Ramos (cell line): Measurements from ENCODE around the gene PGM2L1.
"Not testable (repeated sequence)": the region's sequence is repeated elsewhere in the genome, so short reads cannot be mapped to it uniquely, and the experiment has no call there.

Source experiments
- in situ Hi-C: fragments of 300-500 bp; cut with MboI; formaldehyde crosslinking; loops from one replicate; pipeline ENCODE4 v1.14.3; 2022; ENCODE audit warnings: low sequenced_read_pairs; ENCODE audit not compliant: unreplicated experiment

The PGM2L1 gene

GRCh38 chr11:74398244-74399159 is at the start of gene PGM2L1:
Gene PGM2L1 (minus strand): TSS chr11:74398433. CDS start chr11:74398161, 272 bp downstream.
- in situ Hi-C loops = no loop called here

- in situ Hi-C loops = loop anchor here (5.0 to 10.0 kb wide), 2 partner anchors 193 to 480 kb away; no protein-coding TSS in a partner anchor
Observed at GRCh38 chr11:74447720-74448119, 49.5 kb upstream of the PGM2L1 start.

- in situ Hi-C loops = loop anchor here (5.0 to 10.0 kb wide), 2 partner anchors 192 to 479 kb away; no protein-coding TSS in a partner anchor
Observed at GRCh38 chr11:74446532-74446938, 48.3 kb upstream of the PGM2L1 start.

GRCh38 chr11:74444173-74444826 is 46.1 kb upstream of the PGM2L1 start:
- in situ Hi-C loops = loop anchor here (10.0 kb wide), 1 partner anchor 189 kb away; no protein-coding TSS in a partner anchor

- in situ Hi-C loops = loop anchor here (10.0 kb wide), 1 partner anchor 188 kb away; no protein-coding TSS in a partner anchor
Observed at GRCh38 chr11:74443071-74443864, 45.0 kb upstream of the PGM2L1 start.

- in situ Hi-C loops = loop anchor here (10.0 kb wide), 1 partner anchor 188 kb away; no protein-coding TSS in a partner anchor
Observed at GRCh38 chr11:74442636-74443035, 44.4 kb upstream of the PGM2L1 start.

GRCh38 chr11:74438681-74439080 is 40.4 kb upstream of the PGM2L1 start:
- in situ Hi-C loops = no loop called here

- in situ Hi-C loops = no loop called here
Observed at GRCh38 chr11:74437441-74438042, 39.3 kb upstream of the PGM2L1 start.

GRCh38 chr11:74434528-74434927 is 36.3 kb upstream of the PGM2L1 start:
- in situ Hi-C loops = no loop called here

GRCh38 chr11:74429205-74429604 is 31.0 kb upstream of the PGM2L1 start:
- in situ Hi-C loops = no loop called here

GRCh38 chr11:74427384-74427886 is 29.2 kb upstream of the PGM2L1 start:
- in situ Hi-C loops = no loop called here

- in situ Hi-C loops = no loop called here
Observed at GRCh38 chr11:74425100-74425499, 26.9 kb upstream of the PGM2L1 start.

GRCh38 chr11:74418509-74418895 is 20.3 kb upstream of the PGM2L1 start:
- in situ Hi-C loops = no loop called here

GRCh38 chr11:74417860-74418508 is 19.8 kb upstream of the PGM2L1 start:
- in situ Hi-C loops = no loop called here

GRCh38 chr11:74417379-74417804 is 19.2 kb upstream of the PGM2L1 start:
- in situ Hi-C loops = no loop called here

GRCh38 chr11:74416974-74417373 is 18.7 kb upstream of the PGM2L1 start:
- in situ Hi-C loops = not testable (repeated sequence)

- in situ Hi-C loops = no loop called here
Observed at GRCh38 chr11:74412733-74413359, 14.6 kb upstream of the PGM2L1 start.

GRCh38 chr11:74412321-74412720 is 14.1 kb upstream of the PGM2L1 start:
- in situ Hi-C loops = no loop called here

- in situ Hi-C loops = no loop called here
Observed at GRCh38 chr11:74409633-74410032, 11.4 kb upstream of the PGM2L1 start.
